Prostate gland (tissue), 2 donors: ENCODE data around the gene STIM1. TPM values are rescaled to one million over a fixed set of nuclear protein-coding genes. Genes with fewer than 3 reads are reported as not detected.
"Not testable (repeated sequence)": the region's sequence is repeated elsewhere in the genome, so short reads cannot be mapped to it uniquely, and the experiment has no call there.

Experiments
- DNase-seq: peaks from one replicate; pipeline ENCODE4 v3.0.0-alpha.2; 2019; ENCODE audit warnings: low spot score
- H3K27ac ChIP-seq, 2 donors: fragments of 200-600 bp; sonication (generic); 2 replicates each; pipeline ENCODE4 v1.5.1; 2017 to 2019
- H3K27me3 ChIP-seq: fragments of 200-600 bp; sonication (generic); replicated peaks from 2 replicates; pipeline ENCODE4 v1.5.1; 2019; ENCODE audit not compliant: insufficient read depth
- H3K36me3 ChIP-seq, 2 donors: fragments of 200-600 bp; sonication (generic); 1 replicate in 1 of 2; 2 replicates in 1 of 2; pipeline versions ENCODE4 v1.5.1 to v1.8.1; 2017 to 2019
- H3K4me1 ChIP-seq: fragments of 200-600 bp; sonication (generic); replicated peaks from 2 replicates; pipeline ENCODE4 v1.5.1; 2019
- H3K4me3 ChIP-seq, 2 donors: fragments of 200-600 bp; sonication (generic); 2 replicates each; pipeline ENCODE4 v1.5.1; 2017 to 2019
- H3K9me3 ChIP-seq: fragments of 200-600 bp; sonication (generic); 2 replicates; pipeline ENCODE4 v1.5.1; 2017
- CTCF ChIP-seq, 4 experiments: fragments of 200-600 bp in 2 of 4; fragments of 450-650 bp in 2 of 4; sonication (generic) in 2 of 4; IDR thresholded peaks; 1 replicate in 3 of 4; 2 replicates in 1 of 4; pipeline ENCODE4 v1.5.1; 2016 to 2019; ENCODE audit warnings: antibody characterized with exemption in 4 of 4, mild to moderate bottlenecking in 2 of 4, moderate library complexity in 2 of 4
- POLR2A ChIP-seq: fragments of 450-650 bp; IDR thresholded peaks from one replicate; pipeline ENCODE4 v1.6.1; 2016; ENCODE audit warnings: antibody characterized with exemption, mild to moderate bottlenecking
- POLR2AphosphoS5 ChIP-seq: sonication (generic); formaldehyde crosslinking; IDR thresholded peaks from one replicate; pipeline ENCODE4 v1.6.1; 2017; ENCODE audit warnings: antibody characterized with exemption
- WGBS: methylation state at CpG from one replicate; pipeline ENCODE4 v1.1.5; 2018; 5-methylcytosine and 5-hydroxymethylcytosine counted together
- intact Hi-C: fragments of 100-400 bp; cut with DNase I; formaldehyde crosslinking; loops from one replicate; pipeline ENCODE4 v1.14.2; 2022
- total RNA-seq, 2 donors: library from RNA; depleted of rRNA; stranded (reverse); fragments of >200 nt; gene quantifications; one replicate each; pipeline ENCODE4 v1.1.0, GENCODE V29; 2016

The STIM1 gene
- total RNA-seq, 2 donors from 2014 or later = 34.1 to 65.0 TPM

GRCh38 chr11:4006946-4007680, 151.6 kb downstream of the STIM1 start:
- no peak for DNase-seq
- WGBS = 88% methylated on average over 3 of the region's 3 CpGs
- no peaks in the 10 kb centered on the region for H3K4me1 ChIP-seq
- no peak overlapping the region for H3K27ac ChIP-seq
- H3K4me3 ChIP-seq = no peak overlapping the region
- no peaks in the 10 kb centered on the region for H3K27me3 ChIP-seq
- TF ChIP-seq POLR2AphosphoS5 (no peak), POLR2A (no peak), CTCF (IDR thresholded peaks at IDR 0.05) (no peak)
- H3K36me3 ChIP-seq = no peaks in the 10 kb centered on the region
- intact Hi-C loops = no loop called here
- H3K9me3 ChIP-seq = no peaks in the 10 kb centered on the region

GRCh38 chr11:4008116-4008515, 152.7 kb downstream of the STIM1 start:
- Histone ChIP-seq H3K4me1 (no peaks in the 10 kb centered on the region), H3K9me3 (no peaks in the 10 kb centered on the region), H3K36me3 (no peaks in the 10 kb centered on the region), H3K27me3 (no peaks in the 10 kb centered on the region), H3K4me3 (no peak overlapping the region), H3K27ac (no peak overlapping the region)
- no peak for DNase-seq
- TF ChIP-seq POLR2AphosphoS5 (no peak), CTCF (IDR thresholded peaks at IDR 0.05) (no peak), POLR2A (no peak)
- intact Hi-C loops = no loop called here

- H3K4me3 ChIP-seq, H3K36me3 ChIP-seq, H3K27ac ChIP-seq, H3K9me3 ChIP-seq, intact Hi-C loops, H3K27me3 ChIP-seq, H3K4me1 ChIP-seq, DNase-seq: not testable (repeated sequence)
- 87% methylated on average over 9 of the region's 9 CpGs for WGBS
Measured at GRCh38 chr11:4016602-4017001, 161.1 kb downstream of the STIM1 start.

- H3K36me3 ChIP-seq = no peaks in the 10 kb centered on the region
- TF ChIP-seq POLR2A = no peak
- WGBS = 94% methylated on average over 3 of the region's 3 CpGs
- no peaks in the 10 kb centered on the region for H3K4me1 ChIP-seq
- H3K4me3 ChIP-seq = no peak overlapping the region
- H3K27ac ChIP-seq = no peak overlapping the region
- DNase-seq = no peak
- intact Hi-C loops = no loop called here
- no peaks in the 10 kb centered on the region for H3K9me3 ChIP-seq
- no peaks in the 10 kb centered on the region for H3K27me3 ChIP-seq
Measured at GRCh38 chr11:4017129-4017528, 161.7 kb downstream of the STIM1 start.

GRCh38 chr11:4018641-4019040, 163.2 kb downstream of the STIM1 start:
- no peak overlapping the region for H3K27ac ChIP-seq
- TF ChIP-seq POLR2A = no peak
- no peak for TF ChIP-seq CTCF (IDR thresholded peaks at IDR 0.05)
- TF ChIP-seq POLR2AphosphoS5 = no peak
- intact Hi-C loops = no loop called here
- H3K36me3 ChIP-seq = no peaks in the 10 kb centered on the region
- H3K4me1 ChIP-seq = no peaks in the 10 kb centered on the region
- no peak overlapping the region for H3K4me3 ChIP-seq
- WGBS = 83% methylated on average over 2 of the region's 2 CpGs
- no peak for DNase-seq
- H3K27me3 ChIP-seq = no peaks in the 10 kb centered on the region
- no peaks in the 10 kb centered on the region for H3K9me3 ChIP-seq

- TF ChIP-seq CTCF (IDR thresholded peaks at IDR 0.05) (no peak), POLR2A (no peak), POLR2AphosphoS5 (no peak)
- Histone ChIP-seq H3K4me1 (no peaks in the 10 kb centered on the region), H3K4me3 (no peak overlapping the region), H3K36me3 (no peaks in the 10 kb centered on the region), H3K27ac (no peak overlapping the region), H3K27me3 (no peaks in the 10 kb centered on the region), H3K9me3 (no peaks in the 10 kb centered on the region)
- no peak for DNase-seq
- intact Hi-C loops = no loop called here
- 75% methylated on average over 3 of the region's 3 CpGs for WGBS
Measured at GRCh38 chr11:4019891-4020290, 164.4 kb downstream of the STIM1 start.
